ENCODE results near the gene ENO3. TPM values are rescaled to one million over a fixed set of nuclear protein-coding genes. Genes with fewer than 3 reads are reported as not detected.

The ENO3 gene
- total RNA-seq, 1 experiment from 2014 or later, result 24.6 TPM

GRCh38 chr17:4972752-4973151 is 21.8 kb downstream of the ENO3 start (continued):
- TF ChIP-seq ZBTB33 (IDR thresholded peaks at IDR 0.05; ENCODE audit: extremely low read depth, insufficient replicate concordance, low read length), result no peak
- no peak for TF ChIP-seq ZNF274 (IDR thresholded peaks at IDR 0.05; ENCODE audit: low read depth, low read length)
- no peak for TF ChIP-seq POLR2A (IDR thresholded peaks at IDR 0.05; ENCODE audit: borderline replicate concordance, extremely low read depth, insufficient read depth, insufficient read length)
- TF ChIP-seq CTCF (IDR thresholded peaks at IDR 0.05 in 2 of 3, conservative IDR thresholded peaks at IDR 0.05 in 1 of 3; ENCODE audit: borderline replicate concordance in 1 of 3, insufficient read depth in 1 of 3, low read depth in 2 of 3, low read length in 2 of 3), result no peak
- TF ChIP-seq ELF1 (IDR thresholded peaks at IDR 0.05; ENCODE audit: borderline replicate concordance, low read depth), result no peak
- no peak for TF ChIP-seq CEBPB (IDR thresholded peaks at IDR 0.05; ENCODE audit: low read depth)
- TF ChIP-seq EGR1 (IDR thresholded peaks at IDR 0.05; ENCODE audit: low read depth), result no peak

- Histone ChIP-seq H3K4me1 (ENCODE audit: control insufficient read depth in 1 of 2, insufficient read depth in 2 of 2, low read length in 2 of 2) (peaks cover 11 to 14% of the 10 kb centered on the region in 2 experiments), H4K20me1 (ENCODE audit: insufficient read depth) (no peaks in the 10 kb centered on the region), H3K9ac (ENCODE audit: low read length) (no peak overlapping the region), H3K9me2 (ENCODE audit: insufficient read depth) (no peaks in the 10 kb centered on the region), H3K36me3 (ENCODE audit: control insufficient read depth in 1 of 2, insufficient read depth in 2 of 2, low read length in 2 of 2) (peaks cover 8 to 24% of the 10 kb centered on the region in 2 experiments; a peak in 2 of 4 replicates), H3K9me3 (ENCODE audit: control insufficient read depth in 1 of 2, insufficient read depth in 1 of 2, low read depth in 1 of 2, low read length in 2 of 2) (no peaks in the 10 kb centered on the region), H3K27ac (ENCODE audit: low read depth, low read length) (no peak overlapping the region), H3K4me2 (ENCODE audit: low read length) (no peak overlapping the region), H3K4me3 (replicated peaks in 1 of 2; ENCODE audit: low read depth in 1 of 2, low read length in 2 of 2) (no peak overlapping the region), H3K27me3 (ENCODE audit: insufficient read depth, low read length) (no peaks in the 10 kb centered on the region), H3K79me2 (ENCODE audit: insufficient read depth, low read length) (no peaks in the 10 kb centered on the region), H2AFZ (ENCODE audit: low read depth, low read length, poor library complexity, severe bottlenecking) (no peak overlapping the region)
- DNase-seq (ENCODE audit: low read depth, low spot score) (no peak), ATAC-seq (no peak)
- BruUV-seq (replicated peaks), result no TSS peak
- RAD21 ChIA-PET (ENCODE audit: low non-redundant PET in 1 of 2, low total read pairs in 2 of 2, uncharacterized antibody in 2 of 2, unreplicated experiment in 2 of 2), result interaction anchor here in 1 of 2 experiments (0.6 kb wide), 1 partner anchor 24 kb away, joined by 4 read pairs; the partner anchor contains the start of gene KIF1C
- POLR2A ChIA-PET, result no interaction called here
- CTCF ChIA-PET, result no interaction called here
- intact Hi-C loops (cut with micrococcal nuclease), result no loop called here
- TF ChIP-seq EZH2phosphoT487 (IDR thresholded peaks at IDR 0.05; ENCODE audit: borderline replicate concordance) (no peak), TCF7L2 (IDR thresholded peaks at IDR 0.05; ENCODE audit: borderline replicate concordance, extremely low read depth, insufficient read depth, insufficient read length) (no peak), ELF1 (IDR thresholded peaks at IDR 0.05; ENCODE audit: borderline replicate concordance, low read depth) (no peak), REST (IDR thresholded peaks at IDR 0.05; ENCODE audit: low read depth) (no peak), ZFX (IDR thresholded peaks at IDR 0.05) (no peak), CTCF (IDR thresholded peaks at IDR 0.05 in 2 of 3, conservative IDR thresholded peaks at IDR 0.05 in 1 of 3; ENCODE audit: borderline replicate concordance in 1 of 3, insufficient read depth in 1 of 3, low read depth in 2 of 3, low read length in 2 of 3) (no peak), SP1 (IDR thresholded peaks at IDR 0.05; ENCODE audit: low read depth) (no peak)
These were observed 22.6 kb downstream of the ENO3 start for GRCh38 chr17:4973256-4974114.
